ENCODE results near the gene VAV1. TPM values are rescaled to one million over a fixed set of nuclear protein-coding genes. Genes with fewer than 3 reads are reported as not detected.

Gene VAV1
- total and polyA plus RNA-seq, 2 of the 8 experiments (the other 6 are each of a cell fraction or from before 2014, with no cell fraction given) = 0.21 to 0.22 TPM

- TF ChIP-seq MAFK (IDR thresholded peaks at IDR 0.05; ENCODE audit: low read depth, low read length) = no peak
- TF ChIP-seq SAP30 (IDR thresholded peaks at IDR 0.05; ENCODE audit: insufficient read depth, insufficient replicate concordance, low read length) = no peak
- no peaks in the 10 kb centered on the region; a peak in 1 of 8 replicates for H3K36me3 ChIP-seq (ENCODE audit: control insufficient read depth in 2 of 4, insufficient read depth in 4 of 4, low read length in 3 of 4)
- no peak overlapping the region for H2BK20ac ChIP-seq (ENCODE audit: low read length)
- ChIA-PET POLR2A (ENCODE audit: partially characterized antibody) (no interaction called here), CTCF (ENCODE audit: partially characterized antibody) (no interaction called here)
- no peaks in the 10 kb centered on the region for H3K27me3 ChIP-seq (replicated peaks in 1 of 4; ENCODE audit: control insufficient read depth in 3 of 4, extremely low read depth in 1 of 4, insufficient read depth in 3 of 4, low read length in 3 of 4)
- H2AFZ ChIP-seq (ENCODE audit: low read length) = no peak overlapping the region
- no peaks in the 10 kb centered on the region for H3K4me1 ChIP-seq (replicated peaks in 1 of 4; ENCODE audit: control insufficient read depth in 3 of 4, insufficient read depth in 4 of 4, low read length in 3 of 4)
- H4K20me1 ChIP-seq (replicated peaks in 1 of 2; ENCODE audit: control insufficient read depth in 1 of 2, insufficient read depth in 2 of 2, low read length in 2 of 2) = peaks cover 0 to 4% of the 10 kb centered on the region in 2 experiments
- no peak overlapping the region for H3K4ac ChIP-seq (replicated peaks; ENCODE audit: insufficient read length, low read depth, low read length)
- H4K8ac ChIP-seq (ENCODE audit: extremely low read depth, insufficient read depth, low read length) = no peak overlapping the region
- no peak overlapping the region for H4K5ac ChIP-seq (ENCODE audit: insufficient read length, low read depth, low read length)
- H3K4me3 ChIP-seq (ENCODE audit: extremely low read depth in 1 of 4, insufficient read depth in 2 of 4, low read depth in 3 of 4, low read length in 4 of 4) = no peak overlapping the region
- FAIRE-seq (no peak), DNase-seq (ENCODE audit: low read depth in 1 of 2, low spot score in 2 of 2) (no peak)
- no peak overlapping the region for H2BK120ac ChIP-seq (replicated peaks; ENCODE audit: low read depth, low read length)
- no peak overlapping the region for H4K91ac ChIP-seq (replicated peaks; ENCODE audit: insufficient read length, low read length)
- H3K79me1 ChIP-seq (ENCODE audit: low read depth, low read length) = no peaks in the 10 kb centered on the region
- H3K9ac ChIP-seq (replicated peaks in 1 of 4; ENCODE audit: extremely low read depth in 1 of 4, low read depth in 3 of 4, low read length in 3 of 4) = no peak overlapping the region
- peaks cover 59 to 67% of the 10 kb centered on the region in 2 experiments for H3K9me3 ChIP-seq (ENCODE audit: insufficient read depth in 2 of 2, low read depth in 1 of 2, low read length in 1 of 2)
- no peak overlapping the region for H3K18ac ChIP-seq (ENCODE audit: extremely low read depth, low read length)
- no peak overlapping the region for H3K4me2 ChIP-seq (ENCODE audit: insufficient read depth in 1 of 2, low read depth in 2 of 2, low read length in 2 of 2)
- WGBS, 2 experiments (ENCODE audit: extremely low coverage in 1 of 2, insufficient coverage in 1 of 2, insufficient read length in 1 of 2, insufficient replicate concordance in 2 of 2, low coverage in 1 of 2, low lambda C conversion rate in 2 of 2, missing lambda C conversion rate in 1 of 2) = 80% methylated on average over 7 of the region's 7 CpGs; no CpG with 5 or more reads in 1 of the 2 experiments
- no peak overlapping the region for H3K27ac ChIP-seq (ENCODE audit: low read depth, low read length)
- H2BK12ac ChIP-seq (ENCODE audit: low read depth, low read length) = no peak overlapping the region
- no peak overlapping the region for H2BK5ac ChIP-seq (ENCODE audit: low read depth, low read length)
- peaks cover 5% of the 10 kb centered on the region; the same call in 1 of the 2 replicates for H3K23me2 ChIP-seq (ENCODE audit: low read depth, low read length)
- no peak overlapping the region for H3K56ac ChIP-seq (replicated peaks; ENCODE audit: insufficient read length, low read depth, low read length)
- no peak overlapping the region for H3K14ac ChIP-seq (ENCODE audit: insufficient read length)
- H3K23ac ChIP-seq (ENCODE audit: insufficient read length) = no peak overlapping the region
- no peaks in the 10 kb centered on the region for H3K79me2 ChIP-seq (ENCODE audit: control insufficient read depth in 1 of 2, insufficient read depth in 2 of 2, low read length in 2 of 2)
- no peak overlapping the region for H2BK15ac ChIP-seq (ENCODE audit: low read length)
- H2AK5ac ChIP-seq (ENCODE audit: low read depth, low read length) = no peak overlapping the region
These were observed 113.9 kb downstream of the VAV1 start for GRCh38 chr19:6886277-6886897.

Data from H1 (cell line).